ENCODE measurements around the gene C1orf198.

The C1orf198 gene

GRCh38 chr1:230831771-230832170, 36.5 kb downstream of the C1orf198 start:
- DNase-seq (ENCODE audit: low spot score): peak; percentile 4

- DNase-seq (ENCODE audit: low spot score): peak; percentile 19
Measured at GRCh38 chr1:230828421-230828820, 39.9 kb downstream of the C1orf198 start.

- DNase-seq (ENCODE audit: low spot score): peak; percentile 15
Measured at GRCh38 chr1:230827801-230828200, 40.5 kb downstream of the C1orf198 start.

DNA sequence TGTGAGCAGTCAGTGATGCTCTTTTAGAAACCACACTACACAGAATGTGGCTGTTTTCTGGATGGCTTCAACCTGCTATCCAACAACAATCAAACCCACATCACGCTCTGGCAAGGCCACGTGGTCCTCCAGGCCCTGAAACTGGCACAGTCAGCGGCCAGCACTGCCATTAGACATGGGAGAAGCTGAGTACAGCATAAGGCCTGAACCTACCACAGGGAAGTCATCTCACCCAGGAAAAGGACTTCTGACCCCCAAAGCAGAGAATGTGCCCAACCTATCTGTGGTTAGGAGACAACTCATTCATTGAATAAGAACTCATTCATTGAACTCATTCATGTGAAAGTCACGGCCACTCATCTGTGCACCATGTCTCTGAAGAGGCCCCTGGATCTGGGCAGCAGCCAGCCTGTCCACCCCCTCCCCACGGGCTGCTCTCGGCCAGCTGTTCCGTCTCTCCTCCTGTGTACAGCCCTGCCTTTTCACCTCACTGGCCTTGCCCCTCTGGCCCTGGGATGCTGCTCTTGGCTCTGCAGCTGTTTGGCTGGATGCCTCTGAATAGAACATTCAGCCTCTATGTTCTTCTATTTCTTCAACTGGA, 41.1 kb downstream of the C1orf198 start:
- peak; percentile 20 for DNase-seq (ENCODE audit: low spot score)

GRCh38 chr1:230826166-230826875, 42.0 kb downstream of the C1orf198 start:
- no peak for DNase-seq (ENCODE audit: low spot score)

DNA sequence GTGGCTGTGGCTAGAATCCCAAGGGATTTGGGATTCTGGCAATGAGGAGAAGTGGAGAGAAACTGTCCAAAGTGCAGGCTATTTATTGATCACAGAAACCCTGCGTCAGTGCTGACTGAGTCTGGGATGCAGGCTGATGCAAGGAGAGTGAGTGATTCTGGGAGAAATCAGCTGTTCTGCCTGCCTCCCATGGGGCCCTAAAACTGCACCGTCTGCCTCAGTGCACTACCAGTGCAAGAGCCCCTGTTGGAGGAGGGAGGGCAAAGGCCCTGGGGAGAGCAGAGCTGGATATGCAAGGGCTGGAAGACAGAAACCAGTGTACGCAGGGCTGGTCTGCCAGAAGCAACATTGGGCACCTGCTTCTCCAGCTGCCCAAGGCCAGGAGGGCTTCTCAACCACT, 42.6 kb downstream of the C1orf198 start:
- peak; percentile 12 for DNase-seq (ENCODE audit: low spot score)

- DNase-seq (ENCODE audit: low spot score): peak; percentile 8
Measured at GRCh38 chr1:230824919-230825721, 43.2 kb downstream of the C1orf198 start.

- peak; percentile 8 for DNase-seq (ENCODE audit: low spot score)
Measured at GRCh38 chr1:230824551-230824918, 43.8 kb downstream of the C1orf198 start.

DNA sequence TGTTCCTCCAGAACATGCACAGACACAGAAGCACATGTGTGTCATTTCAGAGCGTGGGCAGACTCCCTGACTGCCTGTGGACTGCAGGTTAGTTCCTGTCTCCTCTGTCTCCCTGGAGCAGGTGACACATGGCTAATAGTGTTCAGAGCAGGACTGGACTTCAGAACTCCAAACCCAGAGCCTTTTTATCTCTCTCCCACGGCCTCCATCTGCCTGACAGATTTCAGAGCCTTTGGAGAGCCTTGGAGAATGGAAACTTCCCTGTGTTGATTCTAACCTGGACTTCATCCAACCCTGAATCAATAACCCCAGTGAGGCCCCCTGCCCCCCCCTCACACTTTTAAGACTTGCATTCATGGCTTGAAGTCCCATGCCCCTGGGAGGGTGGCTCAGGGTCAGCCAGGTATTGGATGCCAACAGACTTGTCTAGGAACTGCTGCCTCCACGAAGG, 44.4 kb downstream of the C1orf198 start:
- no peak for DNase-seq (ENCODE audit: low spot score)

- no peak for DNase-seq (ENCODE audit: low spot score)
Measured at GRCh38 chr1:230823426-230823825, 44.9 kb downstream of the C1orf198 start.

DNA sequence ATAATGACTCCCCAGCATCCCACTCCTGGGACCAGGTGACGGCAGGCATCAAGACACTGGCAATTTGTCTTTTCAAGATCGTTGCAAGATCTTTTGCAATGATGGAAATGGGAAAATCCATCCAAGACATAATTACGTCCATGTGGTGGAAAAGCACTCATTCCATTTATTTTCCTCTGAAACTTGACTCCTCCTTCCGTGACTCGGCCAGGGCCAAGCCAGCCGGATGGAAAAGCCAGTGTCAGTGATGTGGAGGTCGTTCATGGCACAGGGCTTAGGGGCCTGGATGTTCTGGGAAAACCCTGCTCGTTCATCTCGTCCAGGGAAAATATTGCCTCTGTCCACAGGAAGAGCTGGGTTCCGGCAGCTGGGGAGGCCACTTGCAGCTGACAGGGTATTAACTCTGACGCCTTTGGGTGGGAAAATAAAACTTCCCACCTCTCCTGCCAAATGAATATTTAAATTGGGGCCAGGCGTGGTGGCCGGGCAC, 46.2 kb downstream of the C1orf198 start:
- no peak for DNase-seq (ENCODE audit: low spot score)

GRCh38 chr1:230821346-230821745, 47.0 kb downstream of the C1orf198 start:
- DNase-seq (ENCODE audit: low spot score): peak; percentile 11

DNA sequence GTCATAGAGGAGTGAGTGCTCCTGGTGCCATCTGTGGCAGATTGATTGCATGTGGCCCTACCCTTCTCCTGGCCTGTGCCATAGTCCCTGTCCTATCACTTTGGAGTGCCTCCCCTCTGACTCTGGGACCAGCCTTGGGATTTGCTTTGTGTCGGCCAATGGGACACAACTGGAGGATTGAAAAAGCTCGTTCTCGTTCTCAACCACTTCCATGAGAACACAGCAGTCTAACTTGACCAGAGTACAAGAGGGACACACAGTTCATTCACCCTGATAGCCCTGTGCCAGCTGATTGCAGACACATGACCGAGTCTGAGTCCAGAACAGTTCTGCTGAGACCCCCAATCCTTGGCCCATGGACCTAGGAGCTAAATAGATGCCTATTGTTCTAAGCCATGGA, 47.8 kb downstream of the C1orf198 start:
- peak; percentile 17 for DNase-seq (ENCODE audit: low spot score)

GRCh38 chr1:230819976-230820375, 48.3 kb downstream of the C1orf198 start:
- DNase-seq (ENCODE audit: low spot score): peak; percentile 3

DNA sequence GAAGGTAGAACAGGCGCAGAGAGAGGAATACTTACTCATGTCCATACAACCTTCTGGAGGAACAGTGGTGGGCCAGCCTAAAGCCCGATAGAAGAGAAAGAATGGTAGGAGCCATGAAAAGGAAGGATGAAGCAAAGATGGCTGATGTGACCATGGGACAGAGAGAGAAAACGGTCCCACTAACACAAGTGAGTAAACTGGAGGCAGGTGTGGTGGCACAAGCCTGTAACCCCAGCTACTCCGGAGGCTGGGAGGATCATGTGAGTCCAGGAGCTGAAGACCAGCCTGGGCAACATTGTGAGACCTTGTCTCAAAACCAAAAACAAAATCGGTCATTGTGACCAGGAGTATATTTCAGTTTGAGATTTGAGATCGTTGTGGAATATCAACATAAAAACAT, 49.4 kb downstream of the C1orf198 start:
- no peak for DNase-seq (ENCODE audit: low spot score)

GRCh38 chr1:230818367-230818766, 50.0 kb downstream of the C1orf198 start:
- no peak for DNase-seq (ENCODE audit: low spot score)

DNA sequence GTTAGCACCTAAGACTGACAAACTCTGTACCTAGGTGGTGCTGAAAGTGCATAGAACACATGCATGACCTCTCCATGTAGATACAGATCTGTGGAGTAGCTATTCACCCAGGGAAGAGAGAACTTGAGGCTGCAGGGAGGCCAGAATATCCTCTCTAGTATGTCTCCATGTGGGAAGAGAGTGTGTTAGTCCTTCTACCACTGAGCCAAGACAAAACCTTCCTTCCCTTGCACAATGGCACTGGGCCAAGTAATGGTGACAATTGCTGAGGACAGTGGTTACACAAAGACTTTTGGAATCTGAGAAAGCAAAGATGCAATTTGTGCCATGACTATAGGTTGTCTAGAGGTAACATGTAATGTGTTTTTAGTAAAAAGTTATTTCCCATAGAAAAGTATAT, 52.3 kb downstream of the C1orf198 start:
- no peak for DNase-seq (ENCODE audit: low spot score)

DNA sequence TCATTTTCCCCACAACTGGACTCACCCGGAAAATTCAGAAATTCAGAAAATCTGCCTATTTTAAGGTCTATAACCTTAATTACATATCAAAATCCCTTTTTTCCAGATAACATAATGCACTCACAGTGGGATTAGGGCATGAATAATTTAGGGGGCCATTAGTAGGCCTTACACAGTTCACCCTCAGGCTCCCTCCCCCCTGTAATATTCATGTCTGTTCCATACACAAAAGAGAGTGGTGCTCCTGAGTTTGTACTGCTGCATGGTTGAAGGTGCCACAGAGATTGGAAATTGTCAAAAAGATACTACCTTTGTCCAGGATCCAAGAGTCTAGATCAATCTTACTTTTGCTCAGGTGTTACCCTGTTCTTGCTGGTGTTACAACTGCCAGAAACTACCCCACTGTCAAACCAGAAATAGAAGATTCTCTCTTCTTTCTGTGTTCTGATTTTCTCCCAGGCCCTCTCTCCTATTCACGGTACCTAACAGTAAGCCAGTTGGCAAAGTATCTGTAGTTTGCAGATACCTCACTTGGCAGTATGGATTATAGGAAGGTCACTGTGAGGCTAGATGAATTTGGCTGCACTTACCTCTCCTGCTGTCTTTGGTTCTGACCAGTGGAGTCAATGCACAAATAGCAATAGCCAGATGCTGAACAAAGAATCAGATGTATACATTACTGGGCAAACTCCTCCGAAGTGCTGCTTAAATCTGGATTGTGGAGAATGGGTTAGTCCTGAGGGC, 53.2 kb downstream of the C1orf198 start:
- peak; percentile 1 for DNase-seq (ENCODE audit: low spot score)

DNA sequence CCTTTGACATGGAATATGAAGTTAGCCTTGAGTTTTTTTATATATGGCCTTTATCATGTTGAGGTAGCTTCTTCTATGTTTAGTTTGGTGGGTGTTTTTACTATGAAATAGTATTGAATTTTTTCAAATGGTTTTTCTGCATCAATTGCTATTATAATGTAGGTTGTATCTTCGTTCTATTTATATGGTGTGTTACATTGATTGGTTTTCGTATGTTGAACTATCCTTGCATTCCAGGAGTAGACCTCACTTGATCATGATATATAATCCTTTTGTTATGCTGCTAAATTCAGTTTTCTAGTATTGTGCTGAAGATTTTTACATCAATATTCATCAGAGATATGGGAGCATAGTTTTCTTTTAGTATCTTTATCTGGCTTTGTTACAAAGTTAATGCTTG, 55.8 kb downstream of the C1orf198 start:
- DNase-seq (ENCODE audit: low spot score): no peak

DNA sequence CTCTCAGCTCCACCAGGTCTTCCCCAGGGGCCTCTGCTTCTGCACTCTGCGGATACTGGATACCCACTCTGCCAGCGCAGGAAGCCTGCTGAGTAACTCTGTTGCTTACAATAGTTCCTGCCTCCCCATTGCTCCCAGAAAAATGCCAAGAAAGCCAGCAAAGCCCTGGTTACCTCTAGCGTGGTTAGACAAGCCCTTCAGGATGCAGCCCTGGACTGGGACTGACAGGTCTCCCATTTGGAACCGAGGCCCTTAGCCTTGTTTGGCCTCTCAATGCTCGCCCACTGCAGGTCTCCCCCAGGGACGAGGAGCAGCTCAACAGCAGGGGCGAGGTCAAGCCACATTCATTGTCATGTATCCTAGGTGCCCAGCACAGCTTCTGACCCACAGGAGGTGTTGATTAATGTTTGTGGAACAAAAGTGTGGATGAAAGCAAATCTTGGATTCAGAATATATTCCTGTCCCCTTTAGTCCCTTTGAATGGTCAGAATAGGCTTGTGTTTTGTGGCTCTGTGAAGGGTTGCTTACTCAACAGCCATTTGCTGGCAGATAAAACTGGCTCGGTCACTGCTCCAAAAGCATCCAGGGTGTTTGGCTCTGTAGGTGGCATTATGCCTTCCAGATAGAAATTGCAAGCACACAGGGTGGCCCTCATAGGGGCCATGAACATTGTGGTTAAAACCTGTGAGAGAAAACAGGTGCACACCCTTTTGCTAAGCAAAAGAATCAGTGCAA, 58.9 kb downstream of the C1orf198 start:
- peak; percentile 9 for DNase-seq (ENCODE audit: low spot score)

GRCh38 chr1:230808281-230808872, 59.9 kb downstream of the C1orf198 start:
- DNase-seq (ENCODE audit: low spot score): no peak

All from D341Med (cell line).